ENCODE measurements around the gene CNTRL. TPM values are rescaled to one million over a fixed set of nuclear protein-coding genes. Genes with fewer than 3 reads are reported as not detected.

The CNTRL gene
- total RNA-seq, 1 experiment from 2014 or later = 11.6 TPM

DNA sequence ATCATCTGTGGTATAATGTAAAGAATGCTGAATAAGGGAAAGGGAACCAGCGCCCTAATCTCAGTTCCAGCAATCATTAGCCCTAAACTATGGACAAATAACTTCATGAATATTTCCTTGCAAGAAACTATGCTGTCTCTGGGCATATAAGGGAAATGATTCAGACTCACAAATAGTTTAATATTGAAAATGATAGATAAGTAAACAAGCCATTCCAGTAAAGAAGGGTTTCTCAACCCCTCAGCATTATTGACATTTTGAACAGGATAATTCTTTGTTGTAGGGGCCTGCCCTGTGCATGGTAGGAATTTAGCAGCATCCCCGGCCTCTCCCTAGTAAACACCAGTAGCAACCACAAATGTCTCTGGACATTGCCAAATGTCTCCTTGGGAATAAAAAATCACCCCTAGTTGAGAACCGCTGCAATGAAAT lies 48.5 kb upstream of the CNTRL start:
- Histone ChIP-seq H3K4me2 (ENCODE audit: insufficient read depth, insufficient read length, low read length) (no peak overlapping the region), H3K23ac (ENCODE audit: insufficient read length, low read depth, low read length) (no peak overlapping the region), H3K9me3 (ENCODE audit: control insufficient read depth, low read depth, low read length) (no peaks in the 10 kb centered on the region), H4K91ac (ENCODE audit: insufficient read length, low read depth, low read length) (no peak overlapping the region), H2AK5ac (ENCODE audit: insufficient read length, low read length) (no peak overlapping the region), H2BK5ac (ENCODE audit: insufficient read length, low read length) (no peak overlapping the region), H3K4ac (ENCODE audit: low read depth, low read length) (no peak overlapping the region), H3K79me2 (ENCODE audit: insufficient read depth, low read length) (no peaks in the 10 kb centered on the region), H2BK20ac (ENCODE audit: low read depth, low read length, poor library complexity, severe bottlenecking) (no peak overlapping the region), H3K4me1 (ENCODE audit: insufficient read depth, low read length) (no peaks in the 10 kb centered on the region), H2AFZ (ENCODE audit: low read length) (no peak overlapping the region), H2BK12ac (ENCODE audit: insufficient read length, low read depth, low read length) (no peak overlapping the region), H4K5ac (ENCODE audit: insufficient read length, low read depth, low read length) (no peak overlapping the region), H3K23me2 (ENCODE audit: insufficient read length, low read depth, low read length, poor library complexity, severe bottlenecking) (no peaks in the 10 kb centered on the region), H3K27me3 (ENCODE audit: insufficient read depth, low read length) (no peaks in the 10 kb centered on the region), H3T11ph (ENCODE audit: low read length) (no peak overlapping the region), H2BK15ac (ENCODE audit: low read depth, low read length) (no peak overlapping the region), H3K14ac (ENCODE audit: insufficient read depth, low read length) (no peak overlapping the region), H3K79me1 (ENCODE audit: insufficient read depth, low read depth, low read length, poor library complexity, severe bottlenecking) (no peaks in the 10 kb centered on the region), H3K9ac (ENCODE audit: extremely low read depth, insufficient read length, low read length) (no peak overlapping the region), H3K27ac (ENCODE audit: insufficient read length, low read depth, low read length) (no peak overlapping the region), H4K20me1 (ENCODE audit: control insufficient read depth, insufficient read depth, insufficient read length) (no peaks in the 10 kb centered on the region), H2BK120ac (ENCODE audit: low read depth, low read length, poor library complexity, severe bottlenecking) (no peak overlapping the region), H3K18ac (ENCODE audit: insufficient read length, low read depth, low read length) (no peak overlapping the region), H3K56ac (ENCODE audit: insufficient read length, low read depth, low read length) (no peak overlapping the region), H4K8ac (replicated peaks; ENCODE audit: insufficient read length, low read depth, low read length) (no peak overlapping the region)
- no peak for DNase-seq
- no CpG with 5 or more reads among the region's 3 CpGs for WGBS (ENCODE audit: extremely low coverage, insufficient read length, low lambda C conversion rate)
- Mint-ChIP-seq H3K27ac (no peak overlapping the region), H3K36me3 (ENCODE audit: insufficient read depth in 1 of 3, low read depth in 3 of 3) (no peaks in the 10 kb centered on the region), H3K4me1 (no peaks in the 10 kb centered on the region), H3K27me3 (ENCODE audit: low read depth) (peaks cover 4% of the 10 kb centered on the region), H3K4me3 (no peak overlapping the region), H3K9me3 (peaks cover 0 to 3% of the 10 kb centered on the region in 2 experiments; a peak in 1 of 5 replicates)
- TF ChIP-seq, protein P1, sequence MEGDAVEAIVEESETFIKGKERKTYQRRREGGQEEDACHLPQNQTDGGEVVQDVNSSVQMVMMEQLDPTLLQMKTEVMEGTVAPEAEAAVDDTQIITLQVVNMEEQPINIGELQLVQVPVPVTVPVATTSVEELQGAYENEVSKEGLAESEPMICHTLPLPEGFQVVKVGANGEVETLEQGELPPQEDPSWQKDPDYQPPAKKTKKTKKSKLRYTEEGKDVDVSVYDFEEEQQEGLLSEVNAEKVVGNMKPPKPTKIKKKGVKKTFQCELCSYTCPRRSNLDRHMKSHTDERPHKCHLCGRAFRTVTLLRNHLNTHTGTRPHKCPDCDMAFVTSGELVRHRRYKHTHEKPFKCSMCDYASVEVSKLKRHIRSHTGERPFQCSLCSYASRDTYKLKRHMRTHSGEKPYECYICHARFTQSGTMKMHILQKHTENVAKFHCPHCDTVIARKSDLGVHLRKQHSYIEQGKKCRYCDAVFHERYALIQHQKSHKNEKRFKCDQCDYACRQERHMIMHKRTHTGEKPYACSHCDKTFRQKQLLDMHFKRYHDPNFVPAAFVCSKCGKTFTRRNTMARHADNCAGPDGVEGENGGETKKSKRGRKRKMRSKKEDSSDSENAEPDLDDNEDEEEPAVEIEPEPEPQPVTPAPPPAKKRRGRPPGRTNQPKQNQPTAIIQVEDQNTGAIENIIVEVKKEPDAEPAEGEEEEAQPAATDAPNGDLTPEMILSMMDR (conservative IDR thresholded peaks at IDR 0.05) = no peak
